ENCODE results near the gene HOXB7.

Gene HOXB7

GRCh38 chr17:48570325-48571023 is 40.3 kb downstream of the HOXB7 start:
- FAIRE-seq (no peak), DNase-seq (ENCODE audit: insufficient read length) (no peak)
- TF ChIP-seq POLR2A (IDR thresholded peaks at IDR 0.05; ENCODE audit: low read depth, low read length) (no peak), POLR2AphosphoS5 (IDR thresholded peaks at IDR 0.05; ENCODE audit: low read depth, low read length) (no peak)

GRCh38 chr17:48569674-48570324 is 41.0 kb downstream of the HOXB7 start:
- no peak for DNase-seq (ENCODE audit: insufficient read length)
- TF ChIP-seq TAF1 (IDR thresholded peaks at IDR 0.05; ENCODE audit: borderline replicate concordance, low read depth, low read length) (no peak), POLR2AphosphoS5 (IDR thresholded peaks at IDR 0.05; ENCODE audit: low read depth, low read length) (no peak), POLR2A (IDR thresholded peaks at IDR 0.05; ENCODE audit: low read depth, low read length) (no peak)
- FAIRE-seq = no peak

DNA sequence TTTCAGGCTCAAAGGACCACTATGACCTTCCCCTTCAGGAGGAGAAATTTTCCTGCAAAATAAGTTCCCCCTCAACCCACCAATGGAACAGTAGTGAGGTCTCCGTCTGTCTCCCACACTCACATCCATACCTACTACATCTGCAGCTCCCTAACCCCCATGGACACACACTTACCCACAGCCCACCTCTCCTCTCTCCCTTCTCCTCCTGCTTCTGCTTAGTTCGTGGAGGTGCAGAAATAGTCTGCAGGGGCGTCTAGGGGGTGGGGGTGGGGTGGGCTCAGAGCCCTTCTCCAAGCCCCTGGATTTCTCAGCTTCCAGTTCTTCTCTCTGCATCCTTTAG is 41.6 kb downstream of the HOXB7 start:
- TF ChIP-seq POLR2AphosphoS5 (IDR thresholded peaks at IDR 0.05; ENCODE audit: low read depth, low read length) = no peak
- no peak for TF ChIP-seq POLR2A (IDR thresholded peaks at IDR 0.05; ENCODE audit: low read depth, low read length)
- TF ChIP-seq TAF1 (IDR thresholded peaks at IDR 0.05; ENCODE audit: borderline replicate concordance, low read depth, low read length) = no peak
- no peak for FAIRE-seq
- DNase-seq (ENCODE audit: insufficient read length) = no peak

DNA sequence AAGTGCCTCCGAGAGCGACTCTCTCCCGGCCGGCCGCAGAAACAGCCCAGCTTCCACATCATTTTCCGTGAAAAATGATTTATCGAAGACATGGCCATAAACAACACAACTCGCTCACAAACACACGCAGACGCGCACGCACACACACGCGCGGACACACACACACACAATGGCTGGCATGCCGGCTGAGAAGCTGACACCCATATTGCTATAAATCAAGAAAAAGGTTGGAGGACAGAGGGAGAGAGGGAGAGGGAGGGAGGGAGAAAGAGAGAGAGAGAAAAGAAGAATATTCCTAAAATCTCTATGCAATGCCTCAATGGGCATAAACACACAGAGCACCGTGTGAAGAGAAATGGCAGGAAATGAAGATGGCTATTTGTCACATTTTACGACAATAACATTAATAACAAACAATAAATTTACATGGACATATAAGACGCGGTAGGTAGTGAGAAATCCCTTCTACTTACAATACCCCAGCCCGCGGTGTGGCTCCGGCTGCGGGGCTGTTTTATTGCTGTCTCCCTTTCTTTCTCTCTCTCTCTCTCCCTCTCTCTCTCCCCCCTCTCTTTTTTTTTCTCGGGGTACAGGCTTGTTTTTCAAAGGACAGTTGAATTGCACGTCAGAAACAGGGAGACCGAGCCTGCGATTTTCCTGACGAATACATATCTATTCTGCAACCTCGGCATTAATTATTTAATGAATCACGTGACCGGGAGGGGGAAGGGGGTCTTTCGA is 42.1 kb downstream of the HOXB7 start:
- DNase-seq (ENCODE audit: insufficient read length) (no peak), FAIRE-seq (no peak)
- TF ChIP-seq POLR2AphosphoS5 (IDR thresholded peaks at IDR 0.05; ENCODE audit: low read depth, low read length) (no peak), TAF1 (IDR thresholded peaks at IDR 0.05; ENCODE audit: borderline replicate concordance, low read depth, low read length) (no peak), POLR2A (IDR thresholded peaks at IDR 0.05; ENCODE audit: low read depth, low read length) (no peak)

DNA sequence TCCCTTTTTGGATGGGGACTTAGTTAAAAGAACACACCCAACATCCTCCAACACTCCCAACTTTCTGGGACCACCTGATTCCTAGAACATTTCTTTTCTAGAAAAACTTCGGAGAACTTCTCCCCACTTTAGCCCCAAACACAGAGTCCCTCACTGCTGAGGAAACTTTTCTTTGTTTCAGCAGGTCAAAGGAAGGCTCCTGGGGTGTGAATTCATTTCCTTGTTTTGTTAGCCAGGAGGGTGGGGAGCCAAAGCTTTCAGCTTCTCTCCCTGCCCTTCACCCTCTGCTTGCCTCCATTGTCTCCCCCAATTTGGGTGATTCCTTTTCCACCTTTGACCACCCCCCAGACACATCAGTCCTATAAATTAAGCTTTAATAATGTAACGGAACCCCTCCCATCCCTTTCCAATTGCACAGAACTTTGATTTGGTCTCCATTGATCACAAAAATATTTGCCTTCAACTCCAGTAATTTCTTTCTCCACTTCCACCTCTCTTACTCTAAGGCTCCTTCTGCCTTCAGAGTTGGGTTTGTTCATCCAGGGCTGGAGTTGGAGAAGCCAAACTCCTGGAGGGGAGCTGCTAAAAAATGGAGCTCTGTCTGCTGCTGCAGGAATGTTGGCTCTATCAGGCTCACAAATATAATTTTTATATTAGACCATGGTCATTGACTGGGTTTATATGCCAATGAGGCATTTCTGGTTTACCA is 43.0 kb downstream of the HOXB7 start:
- TF ChIP-seq POLR2A (IDR thresholded peaks at IDR 0.05; ENCODE audit: low read depth, low read length) (no peak), POLR2AphosphoS5 (IDR thresholded peaks at IDR 0.05; ENCODE audit: low read depth, low read length) (no peak), TAF1 (IDR thresholded peaks at IDR 0.05; ENCODE audit: borderline replicate concordance, low read depth, low read length) (no peak)
- FAIRE-seq = no peak

GRCh38 chr17:48567209-48567608 is 43.6 kb downstream of the HOXB7 start:
- FAIRE-seq (no peak), DNase-seq (ENCODE audit: insufficient read length) (no peak)
- TF ChIP-seq POLR2A (IDR thresholded peaks at IDR 0.05; ENCODE audit: low read depth, low read length) (no peak), POLR2AphosphoS5 (IDR thresholded peaks at IDR 0.05; ENCODE audit: low read depth, low read length) (no peak), TAF1 (IDR thresholded peaks at IDR 0.05; ENCODE audit: borderline replicate concordance, low read depth, low read length) (no peak)

More for the DNA sequence above, 43.0 kb downstream of the HOXB7 start:
- DNase-seq (ENCODE audit: insufficient read length) = no peak

- no peak for DNase-seq (ENCODE audit: insufficient read length)
Observed at GRCh38 chr17:48566717-48567116, 44.1 kb downstream of the HOXB7 start.

DNA sequence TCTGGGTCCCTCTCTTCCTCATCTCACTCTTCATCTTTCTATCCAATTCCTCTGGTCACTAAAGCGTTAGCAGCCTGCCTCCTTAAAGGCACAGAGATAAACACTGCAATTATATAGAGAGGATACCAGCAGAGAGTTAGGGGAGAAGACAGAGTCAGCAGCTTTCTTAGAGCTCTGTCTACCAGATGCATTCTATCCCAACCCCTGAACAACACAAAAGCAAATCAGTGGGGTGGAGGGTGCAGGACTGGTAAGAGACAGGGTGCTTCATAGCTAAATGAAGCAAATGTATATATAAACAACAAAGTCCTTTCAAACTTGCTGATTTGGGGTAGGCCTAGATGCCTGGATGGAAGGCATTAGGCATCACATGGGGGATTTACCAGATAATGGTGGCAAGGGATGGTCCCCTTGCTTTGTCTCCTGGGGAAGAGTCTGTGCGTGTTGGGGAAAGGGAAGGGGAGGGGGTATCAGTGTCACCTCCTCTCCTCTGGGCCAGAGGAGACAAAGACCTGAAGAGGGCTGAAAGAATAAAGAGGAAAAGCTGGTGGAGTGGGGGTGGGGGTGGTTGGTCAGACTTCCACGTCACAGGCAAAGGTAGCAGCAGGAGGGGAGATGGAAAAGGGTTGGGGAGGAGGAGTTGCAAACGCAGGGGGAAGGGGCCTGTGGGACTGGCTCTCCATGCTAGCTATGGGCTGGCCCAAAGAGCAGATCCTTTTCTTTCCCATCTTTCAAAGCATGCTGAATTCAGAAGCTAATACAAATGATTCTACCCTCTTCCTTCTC is 44.7 kb downstream of the HOXB7 start:
- TF ChIP-seq TAF1 (IDR thresholded peaks at IDR 0.05; ENCODE audit: borderline replicate concordance, low read depth, low read length) (no peak), POLR2A (IDR thresholded peaks at IDR 0.05; ENCODE audit: low read depth, low read length) (no peak), POLR2AphosphoS5 (IDR thresholded peaks at IDR 0.05; ENCODE audit: low read depth, low read length) (no peak)
- DNase-seq (ENCODE audit: insufficient read length) (no peak), FAIRE-seq (no peak)

More at GRCh38 chr17:48566717-48567116, 44.1 kb downstream of the HOXB7 start:
- FAIRE-seq = no peak
- TF ChIP-seq POLR2AphosphoS5 (IDR thresholded peaks at IDR 0.05; ENCODE audit: low read depth, low read length) (no peak), TAF1 (IDR thresholded peaks at IDR 0.05; ENCODE audit: borderline replicate concordance, low read depth, low read length) (no peak), POLR2A (IDR thresholded peaks at IDR 0.05; ENCODE audit: low read depth, low read length) (no peak)

- TF ChIP-seq TAF1 (IDR thresholded peaks at IDR 0.05; ENCODE audit: borderline replicate concordance, low read depth, low read length) (no peak), POLR2A (IDR thresholded peaks at IDR 0.05; ENCODE audit: low read depth, low read length) (no peak), POLR2AphosphoS5 (IDR thresholded peaks at IDR 0.05; ENCODE audit: low read depth, low read length) (no peak)
- no peak for DNase-seq (ENCODE audit: insufficient read length)
- no peak for FAIRE-seq
Observed at GRCh38 chr17:48565022-48565554, 45.7 kb downstream of the HOXB7 start.

- no peak for FAIRE-seq
- TF ChIP-seq TAF1 (IDR thresholded peaks at IDR 0.05; ENCODE audit: borderline replicate concordance, low read depth, low read length) = no peak
- no peak for TF ChIP-seq POLR2AphosphoS5 (IDR thresholded peaks at IDR 0.05; ENCODE audit: low read depth, low read length)
- TF ChIP-seq POLR2A (IDR thresholded peaks at IDR 0.05; ENCODE audit: low read depth, low read length) = no peak
- no peak for DNase-seq (ENCODE audit: insufficient read length)
Observed at GRCh38 chr17:48564188-48565021, 46.4 kb downstream of the HOXB7 start.

Measured in GM12892 (cell line).